Amniotic epithelial cell (primary cell): Measurements from ENCODE around the gene MRPL36.
A peak's percentile ranks its signal among the peaks of the same experiment; 100 is the strongest.
"Not testable (repeated sequence)": the region's sequence is repeated elsewhere in the genome, so short reads cannot be mapped to it uniquely, and the experiment has no call there.

Experiments
- DNase-seq: peaks from one replicate; pipeline ENCODE4 v3.0.0-alpha.2; 2010; ENCODE audit warnings: low read depth

The MRPL36 gene

DNA sequence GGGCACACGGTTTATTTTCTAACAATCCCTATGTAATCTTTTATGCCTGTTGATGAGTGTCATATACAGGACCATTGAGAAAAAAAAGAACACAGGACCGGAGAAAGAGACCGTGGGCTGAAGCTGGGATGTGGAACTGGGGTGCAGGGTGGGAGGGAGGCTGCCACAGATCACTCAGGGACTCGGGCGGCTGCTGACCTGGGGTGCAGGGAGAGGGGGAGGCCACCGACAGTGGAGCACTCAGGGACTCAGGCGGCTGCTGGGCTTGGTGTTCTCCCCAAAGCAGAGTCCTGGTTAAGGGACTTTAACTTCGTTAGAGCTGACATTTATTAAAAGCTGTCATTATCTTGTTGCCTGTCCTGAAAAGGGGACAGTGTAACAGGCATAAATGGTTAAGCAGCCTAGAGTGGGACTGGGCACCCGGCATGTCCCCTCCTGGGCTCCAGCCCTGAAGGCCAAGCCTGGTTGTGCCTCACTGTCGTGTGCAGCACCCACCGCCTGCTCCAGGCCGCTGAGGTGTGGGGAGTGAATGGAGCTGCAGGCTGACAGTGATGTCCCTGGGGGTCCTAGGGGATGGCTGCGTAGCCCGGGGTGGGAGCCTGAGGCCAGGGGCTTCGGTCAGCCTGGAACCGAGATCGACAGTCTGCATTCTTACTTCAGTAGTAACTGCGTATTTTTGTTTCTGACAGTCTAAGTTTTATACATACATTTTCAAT, 15.6 kb upstream of the MRPL36 start:
- no peak for DNase-seq

- no peak for DNase-seq
Measured at GRCh38 chr5:1814183-1815020, 14.8 kb upstream of the MRPL36 start.

DNA sequence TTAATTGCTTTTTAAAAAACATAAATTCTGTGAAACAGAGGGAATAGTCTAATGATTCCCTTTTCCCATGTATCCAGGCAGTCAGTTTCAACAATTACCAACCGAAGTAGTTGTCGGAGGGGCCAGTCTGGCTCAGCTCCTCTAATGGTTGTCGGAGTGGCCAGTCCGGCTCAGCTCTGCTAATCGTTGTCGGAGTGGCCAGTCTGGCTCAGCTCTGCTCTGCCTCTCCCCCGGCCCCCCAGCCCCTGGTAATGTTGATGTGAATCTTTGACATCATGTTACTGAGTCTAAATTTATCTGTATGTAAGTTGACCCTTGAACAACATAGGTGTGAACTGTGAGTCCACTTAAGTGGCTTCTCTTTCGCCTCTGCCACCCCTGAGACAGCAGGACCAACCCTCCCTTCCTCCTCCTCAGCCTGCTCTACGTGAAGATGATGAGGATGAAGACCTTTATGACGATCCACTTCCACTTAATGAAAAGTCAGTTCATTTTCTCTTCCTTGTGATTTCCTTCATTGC, 11.0 kb upstream of the MRPL36 start:
- DNase-seq: no peak

GRCh38 chr5:1809416-1810035, 9.9 kb upstream of the MRPL36 start:
- no peak for DNase-seq

GRCh38 chr5:1808439-1808838, 8.8 kb upstream of the MRPL36 start:
- peak; percentile 75 for DNase-seq

GRCh38 chr5:1807451-1808185, 8.0 kb upstream of the MRPL36 start:
- no peak for DNase-seq

GRCh38 chr5:1806974-1807373, 7.3 kb upstream of the MRPL36 start:
- DNase-seq: no peak

DNA sequence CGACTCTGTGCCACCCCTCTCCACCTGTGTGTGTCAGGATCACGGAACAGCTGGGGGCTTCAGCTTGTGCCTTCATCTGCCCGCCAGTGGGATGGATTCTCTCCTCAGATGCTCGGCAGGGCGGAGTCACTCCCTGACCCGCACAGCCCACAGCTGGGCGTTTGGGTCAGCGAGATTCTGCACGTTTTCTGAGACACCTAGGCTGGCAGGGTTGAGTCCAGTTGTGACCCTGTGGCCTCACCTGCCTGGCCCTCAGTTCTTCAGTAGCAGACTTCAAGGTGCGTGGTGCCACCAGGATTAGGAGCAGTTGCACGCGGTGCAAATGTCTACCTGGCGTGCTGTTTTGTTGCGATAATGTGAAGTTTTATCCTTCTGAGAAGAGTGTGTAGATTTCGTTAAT, 6.6 kb upstream of the MRPL36 start:
- no peak for DNase-seq

- DNase-seq: no peak
Measured at GRCh38 chr5:1805736-1806135, 6.1 kb upstream of the MRPL36 start.

DNA sequence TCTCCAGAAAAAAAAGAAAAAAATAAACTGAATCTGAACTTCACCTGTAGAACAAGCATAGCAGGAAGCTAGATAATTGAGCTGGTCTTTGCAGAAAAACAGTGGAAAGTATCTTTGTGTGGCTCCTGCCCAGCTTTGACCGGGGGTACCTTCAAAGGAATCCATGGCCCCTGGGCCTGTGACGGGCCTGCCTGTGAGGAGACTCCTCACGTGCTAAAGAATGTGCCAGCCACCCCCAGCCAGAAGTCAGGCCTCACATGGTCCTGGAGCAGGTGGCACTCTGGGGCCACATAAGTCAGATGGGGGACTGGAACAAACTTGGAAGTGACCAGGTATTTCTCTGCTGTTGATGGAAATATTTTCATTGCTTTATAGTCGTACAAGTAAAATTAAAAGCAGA, 5.7 kb upstream of the MRPL36 start:
- no peak for DNase-seq

GRCh38 chr5:1804001-1804690, 4.5 kb upstream of the MRPL36 start:
- DNase-seq: no peak

DNA sequence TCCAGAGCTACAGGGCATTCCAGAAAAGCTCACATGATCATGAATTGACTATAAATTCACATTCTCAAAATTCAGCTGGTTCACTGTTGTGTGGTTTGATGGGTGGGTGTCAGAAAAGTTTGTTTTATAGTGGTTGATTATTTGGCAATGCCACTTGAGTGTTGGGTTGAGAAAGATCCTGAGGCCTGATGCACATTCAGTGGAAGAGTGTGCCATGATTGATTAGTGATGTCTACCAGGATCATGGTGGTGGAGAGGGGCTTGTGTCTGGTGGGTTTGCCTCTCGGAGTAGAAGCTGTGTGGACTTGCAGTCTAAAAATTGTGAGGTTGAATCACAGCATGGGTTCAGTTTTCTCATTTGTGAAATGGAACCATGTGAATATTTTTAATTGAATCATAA, 3.6 kb upstream of the MRPL36 start:
- DNase-seq: no peak

- no peak for DNase-seq
Measured at GRCh38 chr5:1801967-1802295, 2.3 kb upstream of the MRPL36 start.

DNA sequence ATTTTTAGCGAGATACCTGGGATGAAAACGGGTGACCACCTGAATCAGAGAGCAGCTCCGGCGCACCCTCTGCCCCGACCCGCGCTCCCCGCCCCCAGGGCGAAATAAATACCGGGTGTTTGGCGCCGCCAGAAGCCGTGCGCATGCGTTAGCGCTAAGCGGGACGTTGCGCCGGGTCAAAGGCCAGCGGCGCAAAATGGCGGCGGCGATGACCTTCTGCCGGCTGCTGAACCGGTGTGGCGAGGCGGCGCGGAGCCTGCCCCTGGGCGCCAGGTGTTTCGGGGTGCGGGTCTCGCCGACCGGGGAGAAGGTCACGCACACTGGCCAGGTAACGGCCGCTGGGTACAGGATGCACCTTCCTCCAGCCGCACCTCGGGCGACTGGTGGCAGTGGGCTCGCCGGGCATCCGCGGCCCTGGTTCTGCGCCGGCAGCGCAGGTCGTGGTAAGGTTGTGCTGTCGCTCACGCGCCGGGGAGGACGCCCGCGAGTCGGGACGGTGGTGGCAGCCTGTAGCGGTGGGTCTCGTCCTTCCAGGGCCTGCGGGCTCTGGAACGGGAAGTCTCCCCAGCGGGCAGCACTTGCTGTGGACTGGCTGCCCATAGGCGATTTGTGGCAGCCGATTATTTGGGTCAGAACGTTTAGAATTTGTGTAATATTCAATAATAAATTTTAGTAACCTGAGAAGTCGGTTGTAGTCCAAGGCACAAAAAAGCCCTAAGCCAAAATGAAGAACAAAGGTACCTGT, 1.8 kb upstream of the MRPL36 start, which contains the start of gene NDUFS6:
Gene NDUFS6, plus strand, starts transcription at position 186 of the 745 bp plus-strand sequence. Its CDS starts 11 bp downstream, at position 197.
- peak; percentile 52 for DNase-seq

- peak; percentile 54 for DNase-seq
Measured at GRCh38 chr5:1800472-1801221, 1.0 kb upstream of the MRPL36 start.

GRCh38 chr5:1799110-1799601, 481 bp downstream of the MRPL36 start:
- no peak for DNase-seq

DNA sequence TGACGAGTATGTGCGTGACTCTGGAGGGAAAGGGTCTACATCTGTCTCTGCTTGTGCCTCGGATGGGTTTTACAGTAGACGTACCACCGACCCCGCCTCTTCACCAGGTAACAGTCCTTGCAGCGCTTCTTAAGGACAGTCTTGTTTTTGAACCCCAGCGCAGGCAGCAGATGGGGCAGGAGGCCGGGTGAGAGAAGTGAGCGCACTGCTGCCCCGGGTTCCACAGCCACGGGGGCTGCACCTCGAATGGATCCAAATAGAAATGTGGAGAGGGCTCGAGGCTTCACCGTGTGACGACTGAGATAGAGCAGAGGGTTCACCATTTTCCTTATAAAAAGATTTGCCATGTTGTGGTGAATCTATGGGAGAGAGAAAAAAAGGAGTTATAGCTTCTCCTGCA, 1.0 kb downstream of the MRPL36 start:
- not testable (repeated sequence) for DNase-seq

- DNase-seq: no peak
Measured at GRCh38 chr5:1797855-1798254, 1.8 kb downstream of the MRPL36 start.

DNA sequence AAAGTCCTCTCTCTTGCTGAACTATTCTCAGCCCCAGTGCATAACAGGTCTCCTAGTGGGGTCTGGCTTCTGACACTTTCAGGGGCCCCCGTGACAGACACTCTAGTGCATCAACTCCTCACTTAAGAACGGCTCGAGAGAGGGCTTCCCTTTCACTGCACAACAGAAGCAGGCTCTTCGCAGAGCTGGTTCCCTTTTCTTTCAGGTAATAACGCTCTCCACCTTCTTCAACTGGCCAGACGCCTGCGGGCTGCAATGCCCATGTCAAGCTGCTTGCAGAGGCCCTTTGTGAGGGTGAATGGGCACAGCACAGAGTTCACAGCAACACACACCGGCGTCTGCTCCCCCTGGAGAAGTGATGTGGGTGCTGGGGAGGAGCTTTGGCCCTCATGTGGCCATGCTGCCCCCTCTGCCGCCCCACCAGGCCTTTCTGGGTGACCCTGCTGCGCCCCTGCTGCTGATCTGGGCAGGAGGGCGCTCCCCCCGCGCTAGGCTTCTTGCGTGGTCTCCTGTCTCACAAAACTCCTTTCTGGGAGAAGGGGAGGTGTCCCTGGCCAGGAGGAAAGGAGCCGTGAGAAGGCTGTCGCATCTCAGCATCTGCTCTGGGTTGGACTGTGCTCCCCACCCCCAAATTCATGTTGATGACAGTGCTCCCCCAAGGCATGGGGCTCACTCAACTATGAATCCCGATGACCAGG, 2.4 kb downstream of the MRPL36 start:
- DNase-seq: no peak
